HG03439 (cell line): Measurements from ENCODE around the gene AFTPH.

Source experiments
- ATAC-seq: cut with Tn5 transposase; IDR thresholded peaks from one replicate; pipeline ENCODE4 v1.9.1; 2021; ENCODE audit warnings: mild to moderate bottlenecking, moderate library complexity; ENCODE audit not compliant: unreplicated experiment

The AFTPH gene

GRCh38 chr2:64540615-64541014 is 16.5 kb downstream of the AFTPH start:
- no peak for ATAC-seq

DNA sequence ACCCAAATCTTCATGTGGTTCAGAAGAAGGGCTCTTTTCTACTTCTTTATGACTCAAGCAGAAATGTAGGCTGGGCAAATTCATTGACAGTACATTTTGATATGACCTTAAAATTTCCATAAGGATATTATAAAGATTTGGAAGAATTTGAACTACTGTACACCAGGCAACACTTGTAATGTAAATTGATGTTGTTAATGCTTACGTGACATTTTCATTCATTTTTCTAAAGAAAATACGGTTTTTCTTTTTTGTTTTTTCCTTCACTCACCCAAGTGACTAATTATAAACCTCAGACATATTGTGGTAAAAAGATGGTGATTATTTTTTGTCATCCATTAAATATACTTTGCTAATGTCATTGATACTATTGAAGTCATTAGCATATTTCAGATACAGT is 17.4 kb downstream of the AFTPH start:
- ATAC-seq = no peak

DNA sequence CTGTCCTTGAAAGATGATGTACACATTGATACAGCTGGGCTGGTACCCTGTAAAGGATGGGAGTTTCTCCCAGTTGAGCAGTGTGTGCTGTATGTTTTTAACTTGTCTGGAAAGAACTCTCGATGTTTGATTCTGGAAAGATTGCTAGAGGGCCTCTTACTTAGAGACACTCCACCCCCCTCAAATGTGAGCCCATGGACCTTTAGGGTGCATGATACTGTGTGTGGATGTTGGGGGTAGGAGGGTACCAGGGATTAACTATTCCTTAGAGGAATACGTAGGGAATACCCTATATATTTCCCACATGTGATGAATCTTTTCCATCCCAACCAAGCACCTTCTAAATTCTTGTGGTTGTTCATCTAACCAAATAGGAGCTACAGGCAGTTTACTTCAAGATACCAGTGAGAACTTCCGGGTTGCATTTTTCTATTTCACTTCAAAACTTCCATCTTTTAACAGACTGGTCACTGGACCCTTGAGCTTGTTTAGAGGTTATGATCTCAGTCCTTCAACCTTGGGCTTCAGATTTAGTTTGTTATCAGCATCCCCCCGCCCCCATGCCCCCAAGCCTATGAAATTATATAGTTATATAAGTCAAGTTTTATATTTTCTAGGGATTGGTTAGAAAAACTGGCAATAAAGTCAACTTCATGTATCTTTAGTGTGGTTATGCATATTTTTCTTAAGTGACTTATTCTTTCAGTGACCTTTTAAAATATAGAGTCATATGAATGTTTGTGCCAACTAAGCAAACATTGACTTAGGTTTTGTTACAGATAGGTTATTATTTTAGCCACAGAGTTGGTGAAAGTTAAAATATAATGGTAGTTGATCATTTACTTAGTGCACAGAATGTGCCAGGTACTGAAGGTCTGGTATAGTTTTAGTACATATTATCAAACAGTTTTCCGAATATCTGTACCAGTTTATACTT is 18.2 kb downstream of the AFTPH start:
- ATAC-seq = no peak

GRCh38 chr2:64543008-64543697 is 19.0 kb downstream of the AFTPH start:
- no peak for ATAC-seq

DNA sequence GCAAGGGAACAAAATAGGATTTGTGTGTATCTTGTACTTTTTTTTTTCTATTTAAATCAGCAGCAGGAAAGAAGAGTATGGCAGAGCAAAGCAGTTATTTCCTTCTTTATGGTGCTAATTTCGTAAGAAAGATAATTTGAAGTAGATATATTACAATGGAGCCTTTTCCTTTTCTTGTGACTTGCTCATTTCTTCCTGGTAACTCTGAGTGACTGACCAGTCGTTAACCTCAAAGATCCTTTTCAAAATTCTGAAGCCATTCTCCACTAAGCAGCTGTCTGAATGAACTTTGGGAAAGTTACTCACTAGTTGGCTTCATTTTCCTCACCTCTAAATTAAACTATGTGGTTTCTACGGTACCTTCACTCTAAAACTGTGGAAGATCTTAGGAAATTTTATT is 24.6 kb downstream of the AFTPH start:
- ATAC-seq = no peak

GRCh38 chr2:64550042-64550441 is 25.9 kb downstream of the AFTPH start:
- ATAC-seq = no peak

- no peak for ATAC-seq
Measured at GRCh38 chr2:64551851-64552250, 27.7 kb downstream of the AFTPH start.

- no peak for ATAC-seq
Measured at GRCh38 chr2:64554117-64554516, 30.0 kb downstream of the AFTPH start.

GRCh38 chr2:64558445-64559081 is 34.4 kb downstream of the AFTPH start:
- ATAC-seq = no peak

DNA sequence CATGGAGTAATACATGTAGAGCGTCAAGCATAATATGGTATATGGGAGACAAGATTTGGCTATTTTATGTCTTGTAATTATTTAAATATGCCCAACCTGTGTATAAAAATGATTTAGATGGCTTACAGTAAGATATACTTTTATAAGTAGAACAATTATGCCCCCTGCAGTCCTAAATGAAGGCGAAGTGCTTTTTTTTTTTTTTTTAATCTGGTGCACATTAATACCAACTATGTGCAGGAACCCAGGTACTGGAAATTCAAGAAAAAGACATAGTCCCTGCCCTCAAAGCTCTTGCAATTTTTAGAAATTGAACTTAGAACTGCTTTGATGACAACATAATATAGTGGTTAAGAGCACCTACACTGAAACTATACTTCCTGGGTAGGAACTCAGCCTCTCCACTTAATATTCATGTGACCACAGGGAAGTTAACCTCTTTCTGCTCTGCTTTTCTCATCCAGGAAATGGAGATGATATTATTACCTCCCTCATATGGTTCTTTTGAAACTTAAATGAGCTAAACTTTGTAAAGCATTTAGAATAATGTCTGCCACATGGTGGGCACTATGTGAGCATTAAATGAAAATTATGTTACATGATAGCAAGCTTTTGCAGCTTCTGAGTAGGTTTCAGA is 38.1 kb downstream of the AFTPH start:
- ATAC-seq = no peak

GRCh38 chr2:64563436-64563938 is 39.4 kb downstream of the AFTPH start:
- ATAC-seq = no peak

DNA sequence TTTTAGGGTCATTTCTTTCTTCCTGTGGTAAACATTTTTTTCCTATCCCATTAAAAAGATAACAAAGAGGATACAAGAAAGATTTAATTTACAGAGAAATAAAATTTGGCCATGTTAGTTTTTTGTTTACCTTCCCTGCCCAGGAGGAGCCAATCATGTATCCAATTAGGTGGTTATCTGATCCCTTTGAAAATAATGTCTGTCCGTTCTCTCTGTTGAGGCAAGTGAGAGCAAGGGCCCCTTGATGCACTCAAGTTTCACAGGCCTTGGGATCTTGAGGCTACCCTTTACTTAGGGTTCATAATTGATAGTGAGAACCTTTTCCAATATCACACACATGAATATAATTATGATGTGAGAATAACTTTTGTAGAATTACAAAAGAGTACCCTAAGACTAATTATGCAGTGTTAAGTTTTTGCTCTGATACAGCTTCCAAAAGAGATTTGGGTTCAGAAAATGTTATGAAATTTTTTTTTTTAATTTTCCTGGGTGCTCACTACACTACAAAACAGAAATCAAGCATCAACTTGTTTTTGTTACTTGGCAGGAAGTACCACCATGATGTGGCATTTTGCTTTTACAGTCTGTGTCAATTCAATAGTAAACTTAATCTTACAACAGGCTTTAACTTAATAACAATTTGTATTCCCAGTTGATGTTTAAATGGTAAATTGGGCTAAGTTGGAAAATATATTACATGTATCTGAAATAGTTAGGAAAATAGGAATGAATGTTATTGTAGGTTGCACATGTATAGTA is 42.0 kb downstream of the AFTPH start:
- ATAC-seq = no peak

DNA sequence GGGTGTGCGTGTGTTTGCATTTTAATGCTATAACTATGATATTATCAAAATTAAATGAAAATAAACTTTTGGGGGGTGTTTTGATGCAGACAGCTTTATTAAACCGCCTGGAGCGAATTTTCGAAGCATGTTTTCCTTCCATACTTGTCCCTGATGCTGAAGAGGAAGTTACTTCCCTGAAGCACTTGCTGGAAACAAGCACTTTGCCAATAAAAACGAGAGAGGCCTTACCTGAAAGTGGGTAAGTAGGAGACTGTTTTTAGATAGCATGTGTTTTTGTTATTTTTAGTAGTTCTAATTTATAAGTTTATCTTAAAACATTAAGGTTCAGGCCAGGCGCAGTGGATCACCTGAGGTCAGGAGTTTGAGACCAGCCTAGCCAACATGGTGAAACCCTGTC is 43.3 kb downstream of the AFTPH start:
- ATAC-seq = no peak

DNA sequence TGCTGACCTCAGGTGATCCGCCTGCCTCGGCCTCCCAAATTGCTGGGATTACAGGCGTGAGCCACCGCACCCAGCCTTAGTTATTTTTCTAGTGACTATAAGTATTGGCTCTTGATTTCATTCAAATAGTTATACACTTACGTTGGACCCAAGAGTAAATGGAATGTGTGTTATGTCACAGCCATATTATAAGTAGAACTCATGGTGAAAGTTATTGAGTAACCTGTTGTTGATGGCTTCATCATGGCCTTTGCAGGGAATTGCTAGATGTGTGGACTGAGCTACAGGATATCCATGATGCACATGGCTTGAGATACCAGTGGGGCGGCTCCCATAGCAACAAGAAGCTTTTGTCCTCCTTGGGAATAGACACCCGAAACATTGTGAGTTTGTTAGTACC is 44.7 kb downstream of the AFTPH start:
- ATAC-seq = no peak

- no peak for ATAC-seq
Measured at GRCh38 chr2:64574871-64575270, 50.7 kb downstream of the AFTPH start.

DNA sequence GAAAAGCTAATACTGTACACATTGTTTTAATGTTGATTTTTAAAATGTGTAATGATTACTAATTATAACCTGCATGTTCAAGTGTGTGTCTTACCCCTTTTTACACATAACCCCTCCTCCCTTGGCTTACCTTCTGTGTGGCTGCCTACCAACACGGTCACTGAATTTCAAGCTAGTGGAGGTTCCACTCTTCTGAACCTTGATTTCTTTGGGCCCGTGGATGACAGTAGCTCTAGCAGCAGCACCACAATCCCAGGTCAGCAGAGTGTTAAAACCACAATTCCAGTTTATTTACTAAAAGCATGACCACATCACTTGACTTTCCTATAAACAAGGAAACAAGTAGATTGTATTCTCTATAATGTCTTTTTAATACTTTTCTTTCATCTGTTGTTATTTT is 56.9 kb downstream of the AFTPH start:
- ATAC-seq = no peak

- no peak for ATAC-seq
Measured at GRCh38 chr2:64581777-64582539, 57.8 kb downstream of the AFTPH start.

DNA sequence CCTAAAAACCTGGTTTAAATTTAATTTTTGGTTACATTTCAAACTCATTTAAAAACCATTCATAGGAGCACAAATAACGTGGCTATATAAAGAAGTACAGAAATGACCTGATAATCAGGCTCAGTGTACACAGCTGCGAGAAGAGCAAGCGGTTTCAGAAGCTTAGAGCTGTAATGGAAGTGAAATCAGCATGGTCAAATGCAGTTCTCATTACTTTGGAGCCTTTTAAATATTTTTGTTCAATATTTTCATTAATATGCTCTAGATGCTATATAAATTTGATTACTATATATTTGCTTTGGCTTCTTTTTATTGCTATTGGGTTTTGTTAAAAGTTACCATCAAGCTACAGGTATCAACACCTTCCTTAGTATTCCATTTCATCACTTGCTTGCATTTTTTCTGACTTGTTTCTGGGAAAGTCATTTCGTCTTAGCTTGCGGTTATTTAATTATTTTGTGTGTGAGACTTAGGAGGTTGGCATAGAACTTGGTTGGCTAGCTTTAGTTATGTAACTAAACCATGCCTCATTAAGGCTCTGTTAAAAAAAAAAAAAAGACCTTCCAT is 58.7 kb downstream of the AFTPH start:
- peak; percentile 83 for ATAC-seq

GRCh38 chr2:64586054-64586453 is 61.9 kb downstream of the AFTPH start:
- no peak for ATAC-seq
